Heart left ventricle (tissue), 16 donors: ENCODE measurements around the gene MYL4. TPM values are rescaled to one million over a fixed set of nuclear protein-coding genes. Genes with fewer than 3 reads are reported as not detected.
A peak's percentile ranks its signal among the peaks of the same experiment; 100 is the strongest.

ENCODE experiments used
- ATAC-seq, 4 donors: fragments of 200-7000 bp; cut with Tn5 transposase; one replicate each; pipeline ENCODE4 v1.9.1; 2020 to 2022; ENCODE audit warnings: moderate library complexity in 4 of 4, mild to moderate bottlenecking in 3 of 4, moderate number of reproducible peaks in 1 of 4
- DNase-seq, 5 donors: peaks; one replicate each; pipeline ENCODE4 v3.0.0-alpha.2; 2020
- H3K27ac ChIP-seq, 12 donors: fragments of 200-600 bp; sonication (generic) in 4 of 12; one replicate each; pipeline versions ENCODE4 v1.5.0 to v1.8.0; 2016 to 2022; ENCODE audit warnings: mild to moderate bottlenecking in 2 of 12
- H3K27me3 ChIP-seq, 9 donors: fragments of 200-600 bp; sonication (generic) in 2 of 9; one replicate each; pipeline versions ENCODE4 v1.5.1 to v1.8.0; 2016 to 2022; ENCODE audit warnings: mild to moderate bottlenecking in 3 of 9
- H3K36me3 ChIP-seq, 9 donors: fragments of 200-600 bp; sonication (generic) in 2 of 9; one replicate each; pipeline versions ENCODE4 v1.5.0 to v1.8.0; 2018 to 2022; ENCODE audit warnings: mild to moderate bottlenecking in 2 of 9
- H3K4me1 ChIP-seq, 12 donors: fragments of 200-600 bp; sonication (generic) in 4 of 12; one replicate each; pipeline versions ENCODE4 v1.5.0 to v1.8.0; 2016 to 2022; ENCODE audit warnings: mild to moderate bottlenecking in 3 of 12
- H3K4me3 ChIP-seq, 12 donors: fragments of 200-600 bp; sonication (generic) in 4 of 12; one replicate each; pipeline versions ENCODE4 v1.5.0 to v1.8.0; 2017 to 2022; ENCODE audit warnings: mild to moderate bottlenecking in 9 of 12, moderate library complexity in 4 of 12
- H3K9me3 ChIP-seq, 12 donors: fragments of 200-600 bp; sonication (generic) in 4 of 12; one replicate each; pipeline versions ENCODE4 v1.5.0 to v1.8.0; 2016 to 2022; ENCODE audit warnings: mild to moderate bottlenecking in 1 of 12
- CTCF ChIP-seq, 12 donors: fragments of 200-600 bp; sonication (generic) in 4 of 12; IDR thresholded peaks; one replicate each; pipeline versions ENCODE4 v1.5.0 to v1.8.0; 2018 to 2022; ENCODE audit warnings: antibody characterized with exemption in 12 of 12, mild to moderate bottlenecking in 5 of 12
- POLR2A ChIP-seq, 2 donors: fragments of 450-650 bp; IDR thresholded peaks; one replicate each; pipeline ENCODE4 v1.6.1; 2017; ENCODE audit warnings: antibody characterized with exemption in 2 of 2, mild to moderate bottlenecking in 2 of 2, moderate library complexity in 2 of 2
- WGBS, 4 donors: extraction: QIAGEN DNeasy Blood & Tissue Kit in 2 of 4; methylation state at CpG; one replicate each; pipeline versions ENCODE4 v1.1.5 to v1.1.7; 2013 to 2018; 5-methylcytosine and 5-hydroxymethylcytosine counted together
- intact Hi-C, 10 donors: fragments of 100-400 bp; cut with DNase I; formaldehyde crosslinking; loops; one replicate each; pipeline versions ENCODE4 v1.11.1 to v1.14.2; 2022
- polyA plus RNA-seq, 2 donors: library from polyadenylated mRNA; stranded (reverse); fragments of 200-250 nt; gene quantifications; one replicate each; pipeline ENCODE4 v1.2.3, GENCODE V29; 2013
- total RNA-seq, 9 donors: library from RNA; depleted of rRNA in 2 of 9; stranded (reverse); fragments of >200 nt in 2 of 9; fragmentation: NEBNext Ultra II Directional in 3 of 9; extraction: Animal tissue kit (Norgen Biotek cat#: 25700) in 3 of 9; gene quantifications; one replicate each; pipeline versions ENCODE4 v1.1.0 to v1.2.4, GENCODE V29; 2016 to 2023
- donor health status: ischemic (EF 13 %, LVEDD 7.1; RV severe dilation, severe dysfunction).
- donor health status: healthy with polysubstance abuse.
- donor health status: DM: no; HTN: yes; CAD: no.
- donor health status: DM: no; HTN: no; CAD: no.
- donor health status: ischemic (EF 25% LVEDD 6.9; RV normal size, moderate dysfunction).
- donor health status: ischemic (EF 25% LVEDD 5.7; RV mildly dilated, moderate dysfunction).
- donor health status: healthy.
- donor health status: DM: yes; HTN: yes; CAD: no.
- donor health status: ischemic (EF 35%, LVEDD 5.7; RV mildly dilated, moderate dysfunction).
- donor health status: nonischemic (EF 11% LVEDD 7.7; RV severe dilation, severe dysfunction).
- donor health status: DM: yes; HTN: yes; CAD: no.
- donor health status: PGD.
- donor health status: ischemic (EF 29% LVEDD 5.4; RV normal size, mild dysfunction).
- donor health status: nonischemic (EF 23%, LVEDD 6.1; RV moderate dilation, normal function).

Gene MYL4
- total and polyA plus RNA-seq, 11 donors: 24.9 to 750 (median 69.0) TPM

- WGBS, 4 donors: 79 to 86% (median 82%) methylated on average over 7 of the region's 7 CpGs
- peaks cover 0 to 4% (median 0%) of the 10 kb centered on the region in 12 donors for H3K9me3 ChIP-seq
- TF ChIP-seq POLR2A (IDR thresholded peaks at IDR 0.05): no peak
- TF ChIP-seq CTCF (IDR thresholded peaks at IDR 0.05): no peak
- no peaks in the 10 kb centered on the region for H3K27me3 ChIP-seq
- peaks cover 4 to 23% (median 16%) of the 10 kb centered on the region in 12 donors for H3K4me1 ChIP-seq
- H3K36me3 ChIP-seq: no peaks in the 10 kb centered on the region
- intact Hi-C loops: loop anchor here in 2 of 10 donors (10.0 kb wide), 1 partner anchor 375 kb away; no protein-coding TSS in a partner anchor
- ATAC-seq (no peak), DNase-seq (no peak)
- peak overlapping the region; percentile 35 to 92 (median 78) for H3K27ac ChIP-seq
- no peak overlapping the region for H3K4me3 ChIP-seq
Observed at GRCh38 chr17:47239619-47239966, 30.4 kb downstream of the MYL4 start.

DNA sequence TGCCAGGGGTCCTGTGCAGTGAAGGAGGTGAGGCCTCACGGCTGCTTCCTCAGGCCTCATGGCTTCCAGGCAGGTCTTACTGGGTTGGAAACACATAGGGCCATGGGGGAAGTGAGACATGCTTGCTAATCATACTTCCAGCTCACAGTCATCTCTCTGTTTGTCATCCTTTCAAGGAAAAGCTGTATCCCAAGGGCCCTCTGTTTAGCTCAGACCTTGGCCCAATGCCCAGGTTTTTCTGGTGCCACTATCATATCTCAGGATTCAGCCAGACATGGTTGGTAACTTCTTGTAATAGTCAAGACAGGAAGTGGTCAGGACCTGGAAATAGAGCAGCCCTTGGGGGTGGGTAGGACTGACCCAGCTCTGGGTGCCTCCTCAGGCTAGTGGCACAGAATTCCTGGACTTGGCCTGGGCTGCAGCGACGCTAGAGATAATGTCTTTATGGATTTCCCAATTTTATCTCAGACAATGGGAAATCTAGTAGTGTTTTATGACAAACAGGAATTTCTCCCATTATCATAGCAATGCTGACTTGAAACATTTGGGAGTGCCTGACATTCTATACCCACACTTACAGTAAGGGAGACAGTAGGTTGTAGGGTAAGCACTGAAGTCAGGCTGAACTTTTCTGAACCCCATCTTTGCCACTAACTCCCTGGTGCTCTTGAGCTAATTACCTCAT, 31.0 kb downstream of the MYL4 start:
- DNase-seq (peak; percentile 75 to 91 (median 81)), ATAC-seq (peak; percentile 62 to 92 (median 88))
- intact Hi-C loops: loop anchor here in 2 of 10 donors (5.0 to 10.0 kb wide), 2 partner anchors 37 to 375 kb away; no protein-coding TSS in a partner anchor
- H3K4me3 ChIP-seq: no peak overlapping the region
- 4 to 16% (median 6%) methylated on average over 3 of the region's 3 CpGs for WGBS, 4 donors
- TF ChIP-seq POLR2A (IDR thresholded peaks at IDR 0.05) (peak in 1 of 2 donors; percentile 15), CTCF (IDR thresholded peaks at IDR 0.05) (no peak)
- no peaks in the 10 kb centered on the region for H3K36me3 ChIP-seq
- peaks cover 0 to 4% (median 0%) of the 10 kb centered on the region in 12 donors for H3K9me3 ChIP-seq
- no peaks in the 10 kb centered on the region for H3K27me3 ChIP-seq
- H3K4me1 ChIP-seq: peaks cover 4 to 23% (median 16%) of the 10 kb centered on the region in 12 donors
- peak overlapping the region; percentile 35 to 92 (median 78) for H3K27ac ChIP-seq

DNA sequence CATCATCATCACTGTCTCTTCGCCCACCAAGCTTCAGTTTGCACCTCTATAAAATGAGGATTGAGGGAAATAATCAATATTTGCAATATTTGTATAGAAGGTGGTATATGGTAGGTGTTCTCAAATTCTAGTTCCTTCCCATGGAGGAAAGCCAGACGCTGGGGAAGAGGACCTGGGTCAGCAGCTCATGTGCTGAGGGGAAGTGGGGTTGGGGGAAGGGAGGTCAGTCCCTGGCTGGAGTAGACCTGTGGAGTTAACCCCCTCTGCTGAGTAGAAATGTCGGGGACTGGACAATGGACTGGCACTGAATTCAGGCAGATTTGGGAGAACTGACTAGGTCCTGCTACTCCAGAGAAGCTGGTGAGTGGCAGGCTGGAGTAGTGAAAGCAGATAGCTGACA, 31.7 kb downstream of the MYL4 start:
- no peak for ATAC-seq
- H3K27ac ChIP-seq: peak overlapping the region in 5 of 12 donors; percentile 72 to 92 (median 88)

More for the DNA sequence above, 31.7 kb downstream of the MYL4 start:
- no peak for DNase-seq
- intact Hi-C loops: loop anchor here in 1 of 10 donors (5.0 kb wide), 1 partner anchor 36 kb away; no protein-coding TSS in a partner anchor
- H3K36me3 ChIP-seq: no peaks in the 10 kb centered on the region
- peaks cover 4 to 27% (median 16%) of the 10 kb centered on the region in 12 donors for H3K4me1 ChIP-seq
- H3K4me3 ChIP-seq: no peak overlapping the region
- WGBS, 4 donors: 71 to 83% (median 77%) methylated on average over 3 of the region's 3 CpGs
- no peaks in the 10 kb centered on the region for H3K27me3 ChIP-seq
- H3K9me3 ChIP-seq: peaks cover 0 to 4% (median 0%) of the 10 kb centered on the region in 12 donors
- no peak for TF ChIP-seq POLR2A (IDR thresholded peaks at IDR 0.05)
- no peak for TF ChIP-seq CTCF (IDR thresholded peaks at IDR 0.05)
